Measurements from ENCODE around the gene TUFT1.

Gene TUFT1, protein sequence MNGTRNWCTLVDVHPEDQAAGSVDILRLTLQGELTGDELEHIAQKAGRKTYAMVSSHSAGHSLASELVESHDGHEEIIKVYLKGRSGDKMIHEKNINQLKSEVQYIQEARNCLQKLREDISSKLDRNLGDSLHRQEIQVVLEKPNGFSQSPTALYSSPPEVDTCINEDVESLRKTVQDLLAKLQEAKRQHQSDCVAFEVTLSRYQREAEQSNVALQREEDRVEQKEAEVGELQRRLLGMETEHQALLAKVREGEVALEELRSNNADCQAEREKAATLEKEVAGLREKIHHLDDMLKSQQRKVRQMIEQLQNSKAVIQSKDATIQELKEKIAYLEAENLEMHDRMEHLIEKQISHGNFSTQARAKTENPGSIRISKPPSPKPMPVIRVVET
- 15.4 to 37.1 (median 15.9) reads per million in 3 donors for total RNA-seq

- Histone ChIP-seq H3K4me1 (ENCODE audit: control insufficient read depth, insufficient read depth, low read length, poor library complexity, severe bottlenecking) (peaks cover 13% of the 10 kb centered on the region), H3K4me3 (ENCODE audit: insufficient read depth, low read depth, low read length, poor library complexity, severe bottlenecking) (peak within 1 kb of the TSS; percentile 89), H3K27ac (ENCODE audit: insufficient read depth, low read length, poor library complexity, severe bottlenecking) (peak within 1 kb of the TSS; percentile 59), H3K9me3 (ENCODE audit: control insufficient read depth, low read length) (no peaks in the 10 kb centered on the region), H3K36me3 (ENCODE audit: control insufficient read depth, insufficient read depth, low read length) (no peaks in the 10 kb centered on the region), H3K27me3 (replicated peaks; ENCODE audit: control insufficient read depth, insufficient read depth, low read length, poor library complexity, severe bottlenecking) (no peaks in the 10 kb centered on the region)
- DNase-seq = peak; percentile 89 to 93 (median 90)
Observed at GRCh38 chr1:151540021-151540981, at the start of gene TUFT1. Gene TUFT1 (plus strand): TSS chr1:151540309. CDS start chr1:151540367, 58 bp downstream.

- H3K4me1 ChIP-seq (ENCODE audit: control insufficient read depth, insufficient read depth, low read length, poor library complexity, severe bottlenecking) = no peaks in the 10 kb centered on the region
- no peaks in the 10 kb centered on the region for H3K36me3 ChIP-seq (ENCODE audit: control insufficient read depth, insufficient read depth, low read length)
- DNase-seq = no peak
- no peaks in the 10 kb centered on the region for H3K27me3 ChIP-seq (replicated peaks; ENCODE audit: control insufficient read depth, insufficient read depth, low read length, poor library complexity, severe bottlenecking)
- H3K9me3 ChIP-seq (ENCODE audit: control insufficient read depth, low read length) = no peaks in the 10 kb centered on the region
- H3K4me3 ChIP-seq (ENCODE audit: insufficient read depth, low read depth, low read length, poor library complexity, severe bottlenecking) = no peak overlapping the region
- no peak overlapping the region for H3K27ac ChIP-seq (ENCODE audit: insufficient read depth, low read length, poor library complexity, severe bottlenecking)
Observed at GRCh38 chr1:151491641-151492040, 48.5 kb upstream of the TUFT1 start.

DNA sequence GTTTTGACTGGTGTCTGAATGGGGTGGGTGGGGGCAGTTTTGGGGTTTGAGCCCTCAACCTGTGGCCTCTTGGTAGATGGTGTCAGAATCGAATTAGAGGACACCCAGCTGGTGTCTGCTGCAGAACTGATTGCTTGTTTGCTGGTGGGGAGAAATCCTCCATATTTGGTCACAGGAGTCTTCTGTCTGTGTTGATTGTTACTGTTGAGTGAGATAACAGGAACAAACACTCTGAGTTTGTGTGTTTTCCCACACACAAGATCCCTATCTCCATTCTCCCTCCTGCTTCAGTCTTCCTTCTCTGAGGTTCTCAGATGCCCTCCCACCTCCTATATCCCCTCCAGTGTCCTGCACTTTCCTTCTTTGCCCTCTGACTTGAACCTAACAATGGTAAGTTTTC lies 48.0 kb upstream of the TUFT1 start:
- H3K4me3 ChIP-seq (ENCODE audit: insufficient read depth, low read depth, low read length, poor library complexity, severe bottlenecking) = no peak overlapping the region
- H3K4me1 ChIP-seq (ENCODE audit: control insufficient read depth, insufficient read depth, low read length, poor library complexity, severe bottlenecking) = no peaks in the 10 kb centered on the region
- no peaks in the 10 kb centered on the region for H3K9me3 ChIP-seq (ENCODE audit: control insufficient read depth, low read length)
- H3K27ac ChIP-seq (ENCODE audit: insufficient read depth, low read length, poor library complexity, severe bottlenecking) = no peak overlapping the region
- DNase-seq = no peak
- no peaks in the 10 kb centered on the region for H3K27me3 ChIP-seq (replicated peaks; ENCODE audit: control insufficient read depth, insufficient read depth, low read length, poor library complexity, severe bottlenecking)
- no peaks in the 10 kb centered on the region for H3K36me3 ChIP-seq (ENCODE audit: control insufficient read depth, insufficient read depth, low read length)

DNA sequence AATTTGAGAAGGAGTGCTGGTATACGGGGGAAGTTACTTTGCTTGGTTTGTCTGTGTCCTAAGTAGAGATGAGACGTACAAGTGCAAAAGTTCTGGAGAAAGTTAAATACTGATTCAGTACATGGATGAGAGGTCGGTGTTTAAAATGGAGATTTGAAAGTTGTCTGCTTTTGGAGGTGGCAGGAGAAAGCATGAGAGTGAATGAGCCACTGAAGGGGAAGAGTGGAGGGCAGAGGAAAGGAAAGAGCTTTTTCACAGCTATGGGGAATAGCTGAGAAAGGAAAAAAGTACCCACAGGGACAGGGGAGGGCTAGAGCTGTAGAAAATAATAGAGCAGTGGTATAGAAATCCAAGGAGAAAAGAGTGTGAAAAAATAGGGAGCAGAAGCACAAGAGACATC lies 47.1 kb upstream of the TUFT1 start:
- no peaks in the 10 kb centered on the region for H3K9me3 ChIP-seq (ENCODE audit: control insufficient read depth, low read length)
- no peak overlapping the region for H3K4me3 ChIP-seq (ENCODE audit: insufficient read depth, low read depth, low read length, poor library complexity, severe bottlenecking)
- no peaks in the 10 kb centered on the region for H3K27me3 ChIP-seq (replicated peaks; ENCODE audit: control insufficient read depth, insufficient read depth, low read length, poor library complexity, severe bottlenecking)
- no peaks in the 10 kb centered on the region for H3K36me3 ChIP-seq (ENCODE audit: control insufficient read depth, insufficient read depth, low read length)
- DNase-seq = no peak
- no peak overlapping the region for H3K27ac ChIP-seq (ENCODE audit: insufficient read depth, low read length, poor library complexity, severe bottlenecking)
- no peaks in the 10 kb centered on the region for H3K4me1 ChIP-seq (ENCODE audit: control insufficient read depth, insufficient read depth, low read length, poor library complexity, severe bottlenecking)

DNA sequence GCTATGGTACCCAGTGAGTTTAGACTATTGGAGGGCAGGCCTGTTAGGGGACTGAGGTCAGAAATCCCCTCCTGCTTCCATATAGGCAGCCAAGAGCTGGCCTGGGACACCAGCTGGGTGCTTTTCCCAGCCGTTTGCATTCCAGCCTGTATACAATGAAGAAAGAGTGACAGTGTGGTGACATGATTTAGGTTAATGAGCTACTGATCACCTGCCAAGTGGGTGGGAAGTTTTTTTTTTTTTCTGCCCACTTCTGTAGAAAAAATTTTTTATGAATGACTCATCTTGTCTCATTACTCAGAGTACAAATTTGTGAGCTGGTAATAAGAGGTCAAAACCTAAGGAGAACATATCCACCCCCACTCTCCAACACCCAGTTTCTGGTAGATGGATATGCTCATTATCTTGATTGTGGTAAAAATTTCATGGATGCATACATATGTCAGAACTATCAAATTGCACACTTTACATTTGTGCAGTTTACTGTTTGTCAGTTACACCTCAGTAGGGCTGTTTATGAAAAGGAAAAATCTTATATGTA lies 45.3 kb upstream of the TUFT1 start:
- Histone ChIP-seq H3K27me3 (replicated peaks; ENCODE audit: control insufficient read depth, insufficient read depth, low read length, poor library complexity, severe bottlenecking) (no peaks in the 10 kb centered on the region), H3K27ac (ENCODE audit: insufficient read depth, low read length, poor library complexity, severe bottlenecking) (no peak overlapping the region), H3K9me3 (ENCODE audit: control insufficient read depth, low read length) (no peaks in the 10 kb centered on the region), H3K36me3 (ENCODE audit: control insufficient read depth, insufficient read depth, low read length) (no peaks in the 10 kb centered on the region), H3K4me1 (ENCODE audit: control insufficient read depth, insufficient read depth, low read length, poor library complexity, severe bottlenecking) (no peaks in the 10 kb centered on the region), H3K4me3 (ENCODE audit: insufficient read depth, low read depth, low read length, poor library complexity, severe bottlenecking) (no peak overlapping the region)
- no peak for DNase-seq

DNA sequence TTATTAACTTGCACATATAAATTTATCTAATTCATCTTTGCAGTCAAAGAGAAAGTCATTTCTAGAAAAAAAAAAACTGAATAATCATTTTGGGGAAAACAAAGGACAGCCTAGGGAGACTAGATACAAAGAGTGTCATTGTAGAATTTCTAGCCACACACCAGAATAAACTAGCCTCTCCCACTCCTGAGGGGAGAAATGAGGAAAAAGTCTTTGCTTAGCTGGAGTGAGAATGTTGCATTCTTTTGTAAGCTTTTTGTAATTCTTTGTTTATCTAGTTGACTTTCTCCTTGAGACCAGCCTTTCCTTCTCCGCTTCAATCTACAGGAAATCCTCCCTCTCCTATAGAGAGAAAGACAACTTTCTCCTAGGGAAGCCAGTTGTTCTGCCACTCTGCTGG lies 44.8 kb upstream of the TUFT1 start:
- Histone ChIP-seq H3K4me1 (ENCODE audit: control insufficient read depth, insufficient read depth, low read length, poor library complexity, severe bottlenecking) (no peaks in the 10 kb centered on the region), H3K9me3 (ENCODE audit: control insufficient read depth, low read length) (no peaks in the 10 kb centered on the region), H3K4me3 (ENCODE audit: insufficient read depth, low read depth, low read length, poor library complexity, severe bottlenecking) (no peak overlapping the region), H3K36me3 (ENCODE audit: control insufficient read depth, insufficient read depth, low read length) (no peaks in the 10 kb centered on the region), H3K27me3 (replicated peaks; ENCODE audit: control insufficient read depth, insufficient read depth, low read length, poor library complexity, severe bottlenecking) (no peaks in the 10 kb centered on the region), H3K27ac (ENCODE audit: insufficient read depth, low read length, poor library complexity, severe bottlenecking) (no peak overlapping the region)
- DNase-seq = no peak

GRCh38 chr1:151499365-151499764 lies 40.7 kb upstream of the TUFT1 start:
- DNase-seq = no peak
- Histone ChIP-seq H3K9me3 (ENCODE audit: control insufficient read depth, low read length) (no peaks in the 10 kb centered on the region), H3K36me3 (ENCODE audit: control insufficient read depth, insufficient read depth, low read length) (no peaks in the 10 kb centered on the region), H3K27ac (ENCODE audit: insufficient read depth, low read length, poor library complexity, severe bottlenecking) (no peak overlapping the region), H3K4me3 (ENCODE audit: insufficient read depth, low read depth, low read length, poor library complexity, severe bottlenecking) (no peak overlapping the region), H3K4me1 (ENCODE audit: control insufficient read depth, insufficient read depth, low read length, poor library complexity, severe bottlenecking) (no peaks in the 10 kb centered on the region), H3K27me3 (replicated peaks; ENCODE audit: control insufficient read depth, insufficient read depth, low read length, poor library complexity, severe bottlenecking) (no peaks in the 10 kb centered on the region)

DNA sequence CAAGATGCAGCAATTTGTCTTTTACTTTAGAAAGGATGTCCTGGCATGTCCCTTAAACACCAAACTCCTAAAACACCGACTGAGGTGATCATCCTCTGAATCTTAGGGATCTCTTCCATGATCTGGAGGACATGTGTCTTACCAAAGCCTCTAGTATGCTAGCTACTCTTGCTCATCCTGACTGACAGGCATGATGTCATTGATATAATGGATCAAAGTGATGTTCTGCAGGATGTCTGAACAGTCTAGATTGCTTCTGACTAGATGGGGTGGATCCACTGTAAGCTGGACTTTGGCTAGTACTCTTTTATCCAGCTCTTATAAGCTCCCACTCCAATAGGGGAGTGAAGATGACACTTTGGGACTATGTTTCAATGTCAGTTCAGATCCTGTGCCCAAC lies 40.2 kb upstream of the TUFT1 start:
- Histone ChIP-seq H3K27me3 (replicated peaks; ENCODE audit: control insufficient read depth, insufficient read depth, low read length, poor library complexity, severe bottlenecking) (no peaks in the 10 kb centered on the region), H3K36me3 (ENCODE audit: control insufficient read depth, insufficient read depth, low read length) (no peaks in the 10 kb centered on the region), H3K4me3 (ENCODE audit: insufficient read depth, low read depth, low read length, poor library complexity, severe bottlenecking) (no peak overlapping the region), H3K9me3 (ENCODE audit: control insufficient read depth, low read length) (no peaks in the 10 kb centered on the region), H3K27ac (ENCODE audit: insufficient read depth, low read length, poor library complexity, severe bottlenecking) (no peak overlapping the region), H3K4me1 (ENCODE audit: control insufficient read depth, insufficient read depth, low read length, poor library complexity, severe bottlenecking) (no peaks in the 10 kb centered on the region)
- no peak for DNase-seq

DNA sequence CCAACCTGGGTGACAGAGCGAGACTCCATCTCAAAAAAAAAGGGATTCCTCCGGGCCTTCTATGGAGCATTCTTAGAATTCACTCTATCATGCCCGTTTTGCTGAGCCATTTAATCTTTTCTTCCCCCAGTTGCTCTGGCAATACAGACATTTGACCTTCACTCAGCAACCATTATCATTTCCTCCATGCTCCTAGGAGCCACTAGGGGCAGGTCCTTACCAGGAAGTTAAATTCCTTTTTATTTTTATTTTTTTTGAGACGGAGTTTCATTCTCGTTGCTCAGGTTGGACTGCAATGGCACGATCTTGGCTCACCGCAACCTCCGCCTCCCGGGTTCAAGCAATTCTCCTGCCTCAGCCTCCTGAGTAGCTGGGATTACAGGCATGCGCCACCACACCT lies 38.6 kb upstream of the TUFT1 start:
- Histone ChIP-seq H3K27me3 (replicated peaks; ENCODE audit: control insufficient read depth, insufficient read depth, low read length, poor library complexity, severe bottlenecking) (no peaks in the 10 kb centered on the region), H3K27ac (ENCODE audit: insufficient read depth, low read length, poor library complexity, severe bottlenecking) (no peak overlapping the region), H3K4me3 (ENCODE audit: insufficient read depth, low read depth, low read length, poor library complexity, severe bottlenecking) (no peak overlapping the region), H3K4me1 (ENCODE audit: control insufficient read depth, insufficient read depth, low read length, poor library complexity, severe bottlenecking) (no peaks in the 10 kb centered on the region), H3K36me3 (ENCODE audit: control insufficient read depth, insufficient read depth, low read length) (no peaks in the 10 kb centered on the region), H3K9me3 (ENCODE audit: control insufficient read depth, low read length) (no peaks in the 10 kb centered on the region)
- DNase-seq = no peak
